Central memory CD8-positive, alpha-beta T cell (primary cell): ENCODE data around the gene ST6GAL2.

ENCODE experiments used
- ATAC-seq: fragments of 150-1000 bp; cut with Tn5 transposase; replicated peaks from 2 replicates; pipeline ENCODE4 v1.10.0; 2022; ENCODE audit warnings: mild to moderate bottlenecking, moderate FRiP score, moderate number of reproducible peaks; ENCODE audit not compliant: poor library complexity, severe bottlenecking; ENCODE audit errors: extremely low read depth
- DNase-seq, 2 donors: peaks; one replicate each; pipeline ENCODE4 v3.0.0; 2021; ENCODE audit warnings: low spot score in 2 of 2
- H3K27ac Mint-ChIP-seq: one replicate; pipeline ENCODE4 v1.8.0; 2022; ENCODE audit warnings: low read depth, mild to moderate bottlenecking, moderate library complexity, mixed read lengths
- H3K27me3 Mint-ChIP-seq: one replicate; pipeline ENCODE4 v1.8.0; 2022; ENCODE audit warnings: mixed read lengths
- H3K36me3 Mint-ChIP-seq: one replicate; pipeline ENCODE4 v1.8.0; 2022; ENCODE audit warnings: mild to moderate bottlenecking, moderate library complexity, mixed read lengths; ENCODE audit not compliant: insufficient read depth
- H3K4me1 Mint-ChIP-seq: one replicate; pipeline ENCODE4 v1.8.0; 2022; ENCODE audit warnings: mixed read lengths
- H3K4me3 Mint-ChIP-seq: one replicate; pipeline ENCODE4 v1.8.0; 2022; ENCODE audit warnings: mild to moderate bottlenecking, moderate library complexity, mixed read lengths
- H3K9me3 Mint-ChIP-seq: one replicate; pipeline ENCODE4 v1.8.0; 2022; ENCODE audit warnings: mixed read lengths

The ST6GAL2 gene

GRCh38 chr2:106853631-106854030 lies 32.3 kb downstream of the ST6GAL2 start:
- Mint-ChIP-seq H3K4me3 (no peak overlapping the region), H3K4me1 (no peaks in the 10 kb centered on the region), H3K27me3 (no peaks in the 10 kb centered on the region), H3K27ac (no peak overlapping the region), H3K36me3 (no peaks in the 10 kb centered on the region), H3K9me3 (peaks cover 8% of the 10 kb centered on the region)
- ATAC-seq: no peak
- no peak for DNase-seq

- no peaks in the 10 kb centered on the region for H3K4me1 Mint-ChIP-seq
- no peak overlapping the region for H3K27ac Mint-ChIP-seq
- DNase-seq (no peak), ATAC-seq (no peak)
- no peaks in the 10 kb centered on the region for H3K27me3 Mint-ChIP-seq
- no peaks in the 10 kb centered on the region for H3K36me3 Mint-ChIP-seq
- no peak overlapping the region for H3K4me3 Mint-ChIP-seq
- H3K9me3 Mint-ChIP-seq: no peaks in the 10 kb centered on the region
Observed at GRCh38 chr2:106851881-106852501, 34.0 kb downstream of the ST6GAL2 start.

GRCh38 chr2:106851087-106851874 lies 34.7 kb downstream of the ST6GAL2 start:
- H3K4me1 Mint-ChIP-seq: no peaks in the 10 kb centered on the region
- DNase-seq (no peak), ATAC-seq (no peak)
- H3K36me3 Mint-ChIP-seq: no peaks in the 10 kb centered on the region
- H3K9me3 Mint-ChIP-seq: no peaks in the 10 kb centered on the region
- no peak overlapping the region for H3K4me3 Mint-ChIP-seq
- no peaks in the 10 kb centered on the region for H3K27me3 Mint-ChIP-seq
- no peak overlapping the region for H3K27ac Mint-ChIP-seq

- Mint-ChIP-seq H3K9me3 (no peaks in the 10 kb centered on the region), H3K4me1 (no peaks in the 10 kb centered on the region), H3K27ac (no peak overlapping the region), H3K4me3 (no peak overlapping the region), H3K36me3 (no peaks in the 10 kb centered on the region), H3K27me3 (no peaks in the 10 kb centered on the region)
- DNase-seq (no peak), ATAC-seq (no peak)
Observed at GRCh38 chr2:106849253-106849652, 36.7 kb downstream of the ST6GAL2 start.

GRCh38 chr2:106847366-106847765 lies 38.6 kb downstream of the ST6GAL2 start:
- DNase-seq (no peak), ATAC-seq (no peak)
- Mint-ChIP-seq H3K9me3 (no peaks in the 10 kb centered on the region), H3K27ac (no peak overlapping the region), H3K4me1 (no peaks in the 10 kb centered on the region), H3K4me3 (no peak overlapping the region), H3K36me3 (no peaks in the 10 kb centered on the region), H3K27me3 (no peaks in the 10 kb centered on the region)

GRCh38 chr2:106845716-106846115 lies 40.3 kb downstream of the ST6GAL2 start:
- ATAC-seq (no peak), DNase-seq (no peak)
- Mint-ChIP-seq H3K27ac (no peak overlapping the region), H3K4me1 (no peaks in the 10 kb centered on the region), H3K36me3 (no peaks in the 10 kb centered on the region), H3K27me3 (no peaks in the 10 kb centered on the region), H3K4me3 (no peak overlapping the region), H3K9me3 (peaks cover 6% of the 10 kb centered on the region)

- Mint-ChIP-seq H3K4me1 (no peaks in the 10 kb centered on the region), H3K4me3 (no peak overlapping the region), H3K27ac (no peak overlapping the region), H3K36me3 (no peaks in the 10 kb centered on the region), H3K9me3 (peaks cover 6% of the 10 kb centered on the region), H3K27me3 (no peaks in the 10 kb centered on the region)
- no peak for DNase-seq
- no peak for ATAC-seq
Observed at GRCh38 chr2:106843910-106844250, 42.1 kb downstream of the ST6GAL2 start.

GRCh38 chr2:106843001-106843909 lies 42.7 kb downstream of the ST6GAL2 start:
- peaks cover 6% of the 10 kb centered on the region for H3K9me3 Mint-ChIP-seq
- H3K4me1 Mint-ChIP-seq: no peaks in the 10 kb centered on the region
- no peaks in the 10 kb centered on the region for H3K36me3 Mint-ChIP-seq
- DNase-seq (no peak), ATAC-seq (no peak)
- H3K27me3 Mint-ChIP-seq: no peaks in the 10 kb centered on the region
- no peak overlapping the region for H3K4me3 Mint-ChIP-seq
- no peak overlapping the region for H3K27ac Mint-ChIP-seq

- DNase-seq: no peak
- H3K27ac Mint-ChIP-seq: no peak overlapping the region
- H3K9me3 Mint-ChIP-seq: peaks cover 6% of the 10 kb centered on the region
- H3K36me3 Mint-ChIP-seq: no peaks in the 10 kb centered on the region
- no peak overlapping the region for H3K4me3 Mint-ChIP-seq
- H3K4me1 Mint-ChIP-seq: no peaks in the 10 kb centered on the region
- no peak for ATAC-seq
- no peaks in the 10 kb centered on the region for H3K27me3 Mint-ChIP-seq
Observed at GRCh38 chr2:106841886-106842645, 43.9 kb downstream of the ST6GAL2 start.

GRCh38 chr2:106840818-106841217 lies 45.1 kb downstream of the ST6GAL2 start:
- H3K27me3 Mint-ChIP-seq: no peaks in the 10 kb centered on the region
- DNase-seq (no peak), ATAC-seq (no peak)
- H3K4me3 Mint-ChIP-seq: no peak overlapping the region
- H3K27ac Mint-ChIP-seq: no peak overlapping the region
- H3K36me3 Mint-ChIP-seq: no peaks in the 10 kb centered on the region
- no peaks in the 10 kb centered on the region for H3K4me1 Mint-ChIP-seq
- peaks cover 6% of the 10 kb centered on the region for H3K9me3 Mint-ChIP-seq

- no peak overlapping the region for H3K4me3 Mint-ChIP-seq
- no peaks in the 10 kb centered on the region for H3K27me3 Mint-ChIP-seq
- DNase-seq: no peak
- H3K36me3 Mint-ChIP-seq: no peaks in the 10 kb centered on the region
- H3K4me1 Mint-ChIP-seq: no peaks in the 10 kb centered on the region
- H3K27ac Mint-ChIP-seq: no peak overlapping the region
- peaks cover 6% of the 10 kb centered on the region for H3K9me3 Mint-ChIP-seq
- no peak for ATAC-seq
Observed at GRCh38 chr2:106839849-106840595, 45.9 kb downstream of the ST6GAL2 start.

- Mint-ChIP-seq H3K9me3 (no peaks in the 10 kb centered on the region), H3K4me3 (no peak overlapping the region), H3K27ac (no peak overlapping the region), H3K36me3 (no peaks in the 10 kb centered on the region), H3K4me1 (no peaks in the 10 kb centered on the region), H3K27me3 (no peaks in the 10 kb centered on the region)
- no peak for ATAC-seq
- no peak for DNase-seq
Observed at GRCh38 chr2:106833256-106833655, 52.7 kb downstream of the ST6GAL2 start.
